Liver (tissue), 9 donors: Measurements from ENCODE around the gene RNF39. TPM values are rescaled to one million over a fixed set of nuclear protein-coding genes. Genes with fewer than 3 reads are reported as not detected.

Experiments used
- DNase-seq: peaks from one replicate; pipeline ENCODE4 v3.0.0-alpha.2; 2017; ENCODE audit warnings: low spot score
- H3K27ac ChIP-seq, 2 donors: one replicate each; pipeline ENCODE4 v1.7.0; 2013; ENCODE audit warnings: inconsistent platforms in 2 of 2, low read length in 2 of 2, control low read depth in 1 of 2, low read depth in 1 of 2, mild to moderate bottlenecking in 1 of 2
- H3K27me3 ChIP-seq, 4 donors: one replicate each; pipeline versions ENCODE4 v1.6.1 to v1.7.0; 2013; ENCODE audit warnings: low read length in 3 of 4, inconsistent platforms in 1 of 4, mild to moderate bottlenecking in 1 of 4, moderate library complexity in 1 of 4; ENCODE audit not compliant: control insufficient read depth in 4 of 4, insufficient read depth in 4 of 4
- H3K36me3 ChIP-seq, 4 donors: one replicate each; pipeline versions ENCODE4 v1.6.1 to v1.7.0; 2013; ENCODE audit warnings: low read length in 3 of 4, mild to moderate bottlenecking in 3 of 4, low read depth in 1 of 4, moderate library complexity in 1 of 4; ENCODE audit not compliant: control insufficient read depth in 4 of 4, insufficient read depth in 3 of 4
- H3K4me1 ChIP-seq, 4 donors: one replicate each; pipeline versions ENCODE4 v1.6.1 to v1.7.0; 2013; ENCODE audit warnings: low read length in 3 of 4, mild to moderate bottlenecking in 3 of 4, moderate library complexity in 1 of 4; ENCODE audit not compliant: control insufficient read depth in 4 of 4, insufficient read depth in 4 of 4
- H3K4me3 ChIP-seq, 3 donors: one replicate each; pipeline versions ENCODE4 v1.6.1 to v1.7.0; 2013; ENCODE audit warnings: low read length in 3 of 3, control low read depth in 1 of 3, low read depth in 1 of 3, mild to moderate bottlenecking in 1 of 3
- H3K9ac ChIP-seq, 2 donors: one replicate each; pipeline ENCODE4 v1.7.0; 2013; ENCODE audit warnings: low read length in 2 of 2, mild to moderate bottlenecking in 2 of 2, moderate library complexity in 2 of 2, control low read depth in 1 of 2, low read depth in 1 of 2
- H3K9me3 ChIP-seq, 4 donors: one replicate each; pipeline versions ENCODE4 v1.6.1 to v1.7.0; 2013; ENCODE audit warnings: low read length in 3 of 4; ENCODE audit not compliant: control insufficient read depth in 4 of 4
- ATF3 ChIP-seq: IDR thresholded peaks from 2 replicates; pipeline ENCODE4 v1.6.1; 2016; ENCODE audit warnings: antibody characterized with exemption
- CTCF ChIP-seq: fragments of 150-350 bp; IDR thresholded peaks from 2 replicates; pipeline ENCODE4 v1.5.1; 2017; ENCODE audit warnings: improper control_type of control experiment, low read depth, low read length; ENCODE audit not compliant: missing input control
- EGR1 ChIP-seq, 2 donors: IDR thresholded peaks; 2 replicates each; pipeline ENCODE4 v1.6.1; 2016 to 2018; ENCODE audit warnings: antibody characterized with exemption in 2 of 2, low read depth in 2 of 2
- FOXA2 ChIP-seq: IDR thresholded peaks from 2 replicates; pipeline ENCODE4 v1.6.1; 2016; ENCODE audit warnings: antibody characterized with exemption
- GABPA ChIP-seq, 2 donors: IDR thresholded peaks in 1 of 2; conservative IDR thresholded peaks in 1 of 2; 2 replicates each; pipeline ENCODE4 v1.6.1; 2016; ENCODE audit warnings: antibody characterized with exemption in 2 of 2, mild to moderate bottlenecking in 1 of 2, moderate library complexity in 1 of 2
- HNF4A ChIP-seq, 2 donors: conservative IDR thresholded peaks; 2 replicates each; pipeline ENCODE4 v1.6.1; 2016; ENCODE audit warnings: antibody characterized with exemption in 2 of 2, mild to moderate bottlenecking in 2 of 2
- HNF4G ChIP-seq: IDR thresholded peaks from 2 replicates; pipeline ENCODE4 v1.6.1; 2016; ENCODE audit warnings: antibody characterized with exemption
- JUND ChIP-seq, 2 donors: IDR thresholded peaks; 2 replicates each; pipeline ENCODE4 v1.6.1; 2016; ENCODE audit warnings: antibody characterized with exemption in 2 of 2
- MAX ChIP-seq: IDR thresholded peaks from 2 replicates; pipeline ENCODE4 v1.6.1; 2016; ENCODE audit warnings: antibody characterized with exemption
- NR2F2 ChIP-seq: IDR thresholded peaks from 2 replicates; pipeline ENCODE4 v1.6.1; 2016; ENCODE audit warnings: antibody characterized with exemption
- RAD21 ChIP-seq, 2 donors: IDR thresholded peaks; 2 replicates each; pipeline ENCODE4 v1.6.1; 2016; ENCODE audit warnings: antibody characterized with exemption in 2 of 2, mild to moderate bottlenecking in 2 of 2
- REST ChIP-seq: IDR thresholded peaks from 2 replicates; pipeline ENCODE4 v1.6.1; 2016; ENCODE audit warnings: antibody characterized with exemption, mild to moderate bottlenecking
- RXRA ChIP-seq, 2 donors: IDR thresholded peaks; 2 replicates each; pipeline ENCODE4 v1.6.1; 2017 to 2018; ENCODE audit warnings: antibody characterized with exemption in 2 of 2, mild to moderate bottlenecking in 1 of 2
- YY1 ChIP-seq: IDR thresholded peaks from 2 replicates; pipeline ENCODE4 v1.6.1; 2016; ENCODE audit warnings: antibody characterized with exemption, mild to moderate bottlenecking
- WGBS: extraction: QIAGEN DNeasy Blood & Tissue Kit; methylation state at CpG from one replicate; pipeline ENCODE4 v1.1.7; 2013; 5-methylcytosine and 5-hydroxymethylcytosine counted together
- polyA plus RNA-seq, 2 donors: library from polyadenylated mRNA; stranded (reverse) in 1 of 2; unstranded in 1 of 2; fragments of 200-250 nt in 1 of 2; fragments of >200 nt in 1 of 2; fragmentation: Nextera tagmentation in 1 of 2; extraction: Ambion mirVana in 1 of 2; gene quantifications; one replicate each; pipeline versions ENCODE4 v1.2.1 to v1.2.3, GENCODE V29; 2013 to 2015
- total RNA-seq, 2 donors: library from RNA; depleted of rRNA; stranded (reverse); fragments of >200 nt; gene quantifications; one replicate each; pipeline ENCODE4 v1.2.3, GENCODE V29; 2014
- donor health status: healthy.
- donor health status: healthy.
- donor health status: healthy.
- donor health status: healthy.
- donor health status: healthy.

Gene RNF39
- total and polyA plus RNA-seq, 4 donors = 0.03 to 0.13 TPM; not detected in 2

GRCh38 chr6:30066082-30066481 is 9.5 kb downstream of the RNF39 start:
- TF ChIP-seq ATF3 = no peak
- TF ChIP-seq MAX = no peak
- no peak for TF ChIP-seq FOXA2
- TF ChIP-seq YY1 = no peak
- no peak for TF ChIP-seq RXRA (IDR thresholded peaks at IDR 0.05)
- Histone ChIP-seq H3K36me3 (peaks cover 0 to 16% (median 9%) of the 10 kb centered on the region in 4 donors), H3K27me3 (no peaks in the 10 kb centered on the region), H3K9me3 (no peaks in the 10 kb centered on the region), H3K9ac (peak overlapping the region; percentile 84 to 85), H3K4me3 (peak overlapping the region; percentile 62 to 91 (median 83)), H3K4me1 (peaks cover 4 to 38% (median 28%) of the 10 kb centered on the region in 4 donors), H3K27ac (peak overlapping the region; percentile 87 to 90)
- DNase-seq = no peak
- WGBS = 20% methylated on average over 4 of the region's 4 CpGs

- 69% methylated on average over 2 of the region's 2 CpGs for WGBS
- Histone ChIP-seq H3K36me3 (peaks cover 0 to 3% (median under 1%) of the 10 kb centered on the region in 4 donors), H3K9me3 (no peaks in the 10 kb centered on the region), H3K4me3 (no peak overlapping the region), H3K27ac (no peak overlapping the region), H3K27me3 (no peaks in the 10 kb centered on the region), H3K9ac (no peak overlapping the region), H3K4me1 (peaks cover 4 to 50% (median 37%) of the 10 kb centered on the region in 4 donors)
- TF ChIP-seq FOXA2 = no peak
- TF ChIP-seq RXRA (IDR thresholded peaks at IDR 0.05) = no peak
- no peak for TF ChIP-seq CTCF
- TF ChIP-seq HNF4A (conservative IDR thresholded peaks at IDR 0.05) = no peak
- TF ChIP-seq HNF4G = no peak
- TF ChIP-seq ATF3 = no peak
- TF ChIP-seq NR2F2 = no peak
- no peak for TF ChIP-seq REST
- TF ChIP-seq GABPA (IDR thresholded peaks at IDR 0.05 in 1 of 2, conservative IDR thresholded peaks at IDR 0.05 in 1 of 2) = no peak
- TF ChIP-seq EGR1 (IDR thresholded peaks at IDR 0.05; ENCODE audit: low read depth in 2 of 2) = no peak
- no peak for TF ChIP-seq RAD21 (IDR thresholded peaks at IDR 0.05)
- TF ChIP-seq JUND (IDR thresholded peaks at IDR 0.05) = no peak
- no peak for DNase-seq
Observed at GRCh38 chr6:30063315-30063714, 12.3 kb downstream of the RNF39 start.
